ENCODE measurements around the gene PTPRU.

The PTPRU gene

GRCh38 chr1:29320156-29320940 lies 84.0 kb downstream of the PTPRU start:
- no peak for DNase-seq

GRCh38 chr1:29321176-29321575 lies 84.9 kb downstream of the PTPRU start:
- no peak for DNase-seq

GRCh38 chr1:29322147-29322694 lies 85.9 kb downstream of the PTPRU start:
- DNase-seq, result no peak

- no peak for DNase-seq
These were observed 86.7 kb downstream of the PTPRU start for GRCh38 chr1:29322861-29323585.

GRCh38 chr1:29323636-29324035 lies 87.3 kb downstream of the PTPRU start:
- DNase-seq, result no peak

GRCh38 chr1:29324202-29324601 lies 87.9 kb downstream of the PTPRU start:
- no peak for DNase-seq

- no peak for DNase-seq
These were observed 88.5 kb downstream of the PTPRU start for GRCh38 chr1:29324771-29325351.

- no peak for DNase-seq
These were observed 89.4 kb downstream of the PTPRU start for GRCh38 chr1:29325675-29326074.

GRCh38 chr1:29326123-29326522 lies 89.8 kb downstream of the PTPRU start:
- no peak for DNase-seq

- no peak for DNase-seq
These were observed 91.1 kb downstream of the PTPRU start for GRCh38 chr1:29327223-29327935.

- no peak for DNase-seq
These were observed 92.9 kb downstream of the PTPRU start for GRCh38 chr1:29329022-29329775.

GRCh38 chr1:29330089-29330488 lies 93.8 kb downstream of the PTPRU start:
- no peak for DNase-seq

GRCh38 chr1:29330856-29331255 lies 94.5 kb downstream of the PTPRU start:
- no peak for DNase-seq

GRCh38 chr1:29331309-29331708 lies 95.0 kb downstream of the PTPRU start:
- no peak for DNase-seq

- DNase-seq, result no peak
These were observed 95.4 kb downstream of the PTPRU start for GRCh38 chr1:29331729-29332128.

- DNase-seq, result peak; percentile 41
These were observed 95.9 kb downstream of the PTPRU start for GRCh38 chr1:29332204-29332603.

- no peak for DNase-seq
These were observed 96.7 kb downstream of the PTPRU start for GRCh38 chr1:29333008-29333407.

- no peak for DNase-seq
These were observed 99.3 kb downstream of the PTPRU start for GRCh38 chr1:29335573-29335972.

GRCh38 chr1:29338908-29339575 lies 102.7 kb downstream of the PTPRU start:
- DNase-seq, result no peak

GRCh38 chr1:29341936-29342335 lies 105.6 kb downstream of the PTPRU start:
- DNase-seq, result no peak

GRCh38 chr1:29342351-29342750 lies 106.0 kb downstream of the PTPRU start:
- no peak for DNase-seq

- DNase-seq, result no peak
These were observed 106.7 kb downstream of the PTPRU start for GRCh38 chr1:29342983-29343382.

Data from EL (cell line).